SU-DHL-6 (cell line): ENCODE measurements around the gene MESP2.

ENCODE experiments used
- H2AFZ ChIP-seq: fragments of 200-600 bp; sonication (generic); 2 replicates; pipeline ENCODE4 v1.6.1; 2014; ENCODE audit warnings: low read depth, mild to moderate bottlenecking, moderate library complexity, mixed read lengths, antibody characterized with exemption, low read length; ENCODE audit not compliant: severe bottlenecking
- H3F3A ChIP-seq: fragments of 200-600 bp; shearing (Covaris generic); 2 replicates; pipeline ENCODE4 v1.6.0; 2016; ENCODE audit warnings: antibody characterized with exemption, mild to moderate bottlenecking; ENCODE audit not compliant: insufficient read depth
- H3K27ac ChIP-seq: fragments of 200-600 bp; sonication (generic); 2 replicates; pipeline ENCODE4 v1.5.1; 2016; ENCODE audit warnings: low read depth, mild to moderate bottlenecking, low read length, moderate library complexity, mixed read lengths
- H3K27me3 ChIP-seq: fragments of 200-600 bp; sonication (generic), shearing (Covaris generic); 2 replicates; pipeline ENCODE4 v1.6.0; 2014; ENCODE audit warnings: mild to moderate bottlenecking, low read length
- H3K36me3 ChIP-seq: fragments of 200-600 bp; sonication (generic); 2 replicates; pipeline ENCODE4 v1.6.1; 2014; ENCODE audit warnings: mild to moderate bottlenecking, low read length, mixed read lengths
- H3K4me2 ChIP-seq: fragments of 300-600, 200-600 bp; shearing (Covaris generic), sonication (generic); 2 replicates; pipeline ENCODE4 v1.6.0; 2014; ENCODE audit warnings: low read length, low read depth, mild to moderate bottlenecking; ENCODE audit not compliant: poor library complexity, severe bottlenecking
- H3K4me3 ChIP-seq: fragments of 200-600 bp; sonication (generic); 2 replicates; pipeline ENCODE4 v1.5.1; 2014; ENCODE audit warnings: antibody characterized with exemption, low read length, mild to moderate bottlenecking, mixed read lengths; ENCODE audit not compliant: insufficient read depth, poor library complexity, severe bottlenecking
- H3K79me2 ChIP-seq: fragments of 200-600 bp; sonication (generic); 2 replicates; pipeline ENCODE4 v1.6.1; 2014; ENCODE audit warnings: mild to moderate bottlenecking, low read length, moderate library complexity; ENCODE audit not compliant: insufficient read depth
- H3K9ac ChIP-seq: fragments of 200-600 bp; sonication (generic); 2 replicates; pipeline ENCODE4 v1.7.0; 2014; ENCODE audit warnings: mild to moderate bottlenecking, low read length
- H3K9me2 ChIP-seq: fragments of 200-600 bp; sonication (generic); replicated peaks from 2 replicates; pipeline ENCODE4 v1.6.1; 2014; ENCODE audit warnings: low read length; ENCODE audit not compliant: insufficient read depth
- H3K9me3 ChIP-seq: fragments of 200-600 bp; sonication (generic); 2 replicates; pipeline ENCODE4 v1.6.1; 2014; ENCODE audit warnings: low read length, mixed read lengths; ENCODE audit not compliant: insufficient read depth
- H4K20me1 ChIP-seq: fragments of 200-600 bp; sonication (generic); 2 replicates; pipeline ENCODE4 v1.6.1; 2014; ENCODE audit warnings: low read depth, mild to moderate bottlenecking, antibody characterized with exemption, low read length, moderate library complexity, mixed read lengths
- CTCF ChIP-seq: fragments of 200-600 bp; sonication (generic); IDR thresholded peaks from one replicate; pipeline ENCODE4 v1.5.1; 2017; ENCODE audit warnings: antibody characterized with exemption, mild to moderate bottlenecking, low read length, moderate library complexity; ENCODE audit not compliant: insufficient read depth, poor library complexity, severe bottlenecking
- EZH2phosphoT487 ChIP-seq: fragments of 200-600 bp; sonication (generic), shearing (Covaris generic); conservative IDR thresholded peaks from 2 replicates; pipeline ENCODE4 v1.6.1; 2018; ENCODE audit warnings: mild to moderate bottlenecking, antibody characterized with exemption, low read length, moderate library complexity, mixed read lengths

Gene MESP2

GRCh38 chr15:89743011-89743410 is 33.1 kb upstream of the MESP2 start:
- H3K27ac ChIP-seq = no peak overlapping the region
- H4K20me1 ChIP-seq = no peaks in the 10 kb centered on the region
- no peaks in the 10 kb centered on the region for H3K9me2 ChIP-seq
- TF ChIP-seq EZH2phosphoT487 = no peak
- no peak for TF ChIP-seq CTCF
- H3F3A ChIP-seq = no peaks in the 10 kb centered on the region
- no peak overlapping the region for H2AFZ ChIP-seq
- no peak overlapping the region for H3K4me2 ChIP-seq
- no peaks in the 10 kb centered on the region for H3K27me3 ChIP-seq
- no peak overlapping the region for H3K4me3 ChIP-seq
- no peak overlapping the region for H3K9ac ChIP-seq
- H3K79me2 ChIP-seq = no peaks in the 10 kb centered on the region
- H3K9me3 ChIP-seq = no peaks in the 10 kb centered on the region
- no peaks in the 10 kb centered on the region for H3K36me3 ChIP-seq

- TF ChIP-seq CTCF (no peak), EZH2phosphoT487 (no peak)
- no peaks in the 10 kb centered on the region for H3K36me3 ChIP-seq
- H4K20me1 ChIP-seq = no peaks in the 10 kb centered on the region
- no peaks in the 10 kb centered on the region for H3K9me3 ChIP-seq
- no peak overlapping the region for H3K27ac ChIP-seq
- H3F3A ChIP-seq = no peaks in the 10 kb centered on the region
- H3K9ac ChIP-seq = no peak overlapping the region
- H3K9me2 ChIP-seq = no peaks in the 10 kb centered on the region
- H3K4me3 ChIP-seq = no peak overlapping the region
- no peaks in the 10 kb centered on the region for H3K27me3 ChIP-seq
- no peak overlapping the region for H3K4me2 ChIP-seq
- no peak overlapping the region for H2AFZ ChIP-seq
- H3K79me2 ChIP-seq = no peaks in the 10 kb centered on the region
Measured at GRCh38 chr15:89743594-89743993, 32.5 kb upstream of the MESP2 start.

GRCh38 chr15:89745131-89745530 is 31.0 kb upstream of the MESP2 start:
- H2AFZ ChIP-seq = no peak overlapping the region
- no peak overlapping the region for H3K27ac ChIP-seq
- H3K27me3 ChIP-seq = no peaks in the 10 kb centered on the region
- H3K9me2 ChIP-seq = no peaks in the 10 kb centered on the region
- no peaks in the 10 kb centered on the region for H3K79me2 ChIP-seq
- no peaks in the 10 kb centered on the region for H3F3A ChIP-seq
- H3K9ac ChIP-seq = no peak overlapping the region
- H3K4me2 ChIP-seq = no peak overlapping the region
- H4K20me1 ChIP-seq = no peaks in the 10 kb centered on the region
- H3K4me3 ChIP-seq = no peak overlapping the region
- no peak for TF ChIP-seq EZH2phosphoT487
- no peak for TF ChIP-seq CTCF
- no peaks in the 10 kb centered on the region for H3K9me3 ChIP-seq
- no peaks in the 10 kb centered on the region for H3K36me3 ChIP-seq

- no peak overlapping the region for H3K27ac ChIP-seq
Measured at GRCh38 chr15:89745768-89746167, 30.4 kb upstream of the MESP2 start.

More at GRCh38 chr15:89745768-89746167, 30.4 kb upstream of the MESP2 start:
- no peaks in the 10 kb centered on the region for H3K79me2 ChIP-seq
- no peaks in the 10 kb centered on the region for H3K9me2 ChIP-seq
- H3F3A ChIP-seq = no peaks in the 10 kb centered on the region
- H3K9ac ChIP-seq = no peak overlapping the region
- H3K36me3 ChIP-seq = no peaks in the 10 kb centered on the region
- TF ChIP-seq EZH2phosphoT487 (no peak), CTCF (no peak)
- H2AFZ ChIP-seq = no peak overlapping the region
- H3K4me2 ChIP-seq = no peak overlapping the region
- H4K20me1 ChIP-seq = no peaks in the 10 kb centered on the region
- H3K27me3 ChIP-seq = no peaks in the 10 kb centered on the region
- H3K4me3 ChIP-seq = no peak overlapping the region
- no peaks in the 10 kb centered on the region for H3K9me3 ChIP-seq
